UCSD-AML1 (cell line): ENCODE data around the gene NATD1.
A peak's percentile ranks its signal among the peaks of the same experiment; 100 is the strongest.

Source experiments
- DNase-seq: peaks from one replicate; lab custom pipeline; 2025; ENCODE audit not compliant: unreplicated experiment; lab: John Stamatoyannopoulos, UW

NATD1 gene

DNA sequence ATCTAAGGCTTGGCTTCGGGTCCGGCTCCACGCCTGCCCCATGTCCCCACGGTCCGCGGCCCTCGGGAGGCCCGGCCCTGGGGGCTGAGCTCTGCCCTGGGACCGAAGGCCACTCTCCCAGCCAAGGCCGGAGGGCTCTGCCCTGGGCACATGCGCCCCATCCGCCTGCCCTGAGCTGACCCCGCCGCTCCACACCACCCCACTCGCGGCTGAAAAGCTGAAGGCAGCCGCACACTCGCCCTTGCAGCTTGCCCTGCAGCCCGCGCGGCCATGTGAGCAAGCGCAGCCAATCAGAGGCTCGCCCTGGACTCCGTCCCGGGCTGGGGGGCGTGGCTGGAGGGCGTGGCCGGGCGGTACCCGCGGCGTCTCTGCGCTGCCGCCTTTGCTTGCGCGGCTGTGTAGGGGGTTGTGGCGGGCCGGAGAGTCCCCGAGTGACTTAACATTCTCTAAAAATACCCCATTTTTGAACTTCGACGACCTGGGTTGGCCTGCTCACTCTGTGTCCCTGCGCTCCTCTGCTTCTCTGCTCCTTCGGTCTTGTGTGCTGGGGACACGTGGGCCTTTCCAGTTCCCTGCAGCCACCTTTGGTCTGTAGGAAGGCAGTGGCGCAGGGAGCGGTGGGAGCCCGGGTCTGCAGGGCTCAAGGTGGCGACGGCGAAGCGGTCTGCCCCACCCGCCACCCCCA lies 22.5 kb upstream of the NATD1 start:
- peak; percentile 90 for DNase-seq

DNA sequence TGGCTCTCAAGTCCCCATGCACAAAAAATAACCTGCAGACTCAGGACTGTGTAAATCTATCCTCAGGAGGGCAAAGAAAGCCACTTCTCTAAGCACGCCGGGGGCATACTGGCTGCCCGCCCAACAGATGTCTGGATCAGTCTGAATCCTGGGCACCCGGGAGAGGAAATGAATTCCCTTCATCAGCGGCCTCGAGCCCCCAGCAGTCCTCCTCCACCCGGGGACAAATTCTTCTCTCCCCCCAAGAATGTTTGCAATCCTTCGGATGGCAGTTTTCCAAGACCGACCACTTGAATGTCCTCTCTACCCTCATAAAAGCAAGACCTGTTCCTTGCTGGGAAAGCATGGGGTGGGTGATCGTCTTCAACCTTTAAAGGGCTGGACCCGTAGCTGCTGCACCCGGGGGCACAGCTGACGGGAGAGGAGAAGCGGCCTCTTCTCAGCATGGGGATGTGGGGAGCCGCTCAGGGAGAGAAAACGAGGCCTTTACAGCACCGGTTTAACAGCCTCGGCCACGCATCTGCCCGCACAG lies 21.9 kb upstream of the NATD1 start:
- no peak for DNase-seq

DNA sequence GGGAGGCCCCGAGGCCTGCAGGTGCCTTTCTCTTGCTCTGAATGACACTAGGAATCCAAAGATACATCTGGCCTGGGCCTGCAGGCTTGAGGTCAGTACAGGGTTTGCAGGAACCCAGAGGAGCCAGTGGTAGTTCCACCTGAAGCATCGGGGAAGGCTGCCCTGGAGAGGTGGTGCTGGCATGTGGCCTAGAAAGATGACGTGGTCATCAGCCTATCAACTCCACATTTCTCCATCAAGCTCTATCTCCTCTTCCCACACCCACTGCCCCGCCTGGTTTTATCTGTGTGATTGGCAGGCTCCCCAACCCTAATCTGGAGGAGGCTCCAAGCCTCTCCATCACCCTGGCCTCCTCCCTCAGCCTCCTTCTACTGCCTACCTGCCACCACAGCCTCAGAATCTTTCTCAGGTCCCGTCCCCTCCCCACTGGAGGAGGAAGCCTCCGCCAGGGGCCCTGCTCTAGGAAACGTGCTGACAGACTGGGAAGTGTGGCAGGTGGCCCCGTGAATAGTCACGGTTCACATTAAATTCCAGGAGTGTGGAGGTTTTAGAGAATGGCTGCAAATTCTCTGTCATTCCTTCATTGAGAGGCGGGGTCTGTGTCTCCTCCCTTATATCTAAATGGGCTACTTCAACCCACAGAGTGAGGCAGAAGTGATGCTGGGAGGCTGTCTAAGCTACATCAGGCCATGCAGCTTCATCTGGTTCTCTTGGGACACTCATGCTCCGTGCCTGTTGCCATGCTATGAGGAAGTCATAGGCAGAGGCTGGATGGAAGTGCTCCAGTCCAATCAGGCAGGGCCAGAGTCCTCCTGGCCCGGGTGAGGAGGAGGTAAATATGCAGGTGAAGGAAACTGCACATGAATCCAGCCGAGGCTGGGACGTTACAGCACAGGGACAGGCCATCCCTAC lies 19.9 kb upstream of the NATD1 start:
- no peak for DNase-seq

GRCh38 chr17:21272250-21272649 lies 19.0 kb upstream of the NATD1 start:
- DNase-seq, result no peak

DNA sequence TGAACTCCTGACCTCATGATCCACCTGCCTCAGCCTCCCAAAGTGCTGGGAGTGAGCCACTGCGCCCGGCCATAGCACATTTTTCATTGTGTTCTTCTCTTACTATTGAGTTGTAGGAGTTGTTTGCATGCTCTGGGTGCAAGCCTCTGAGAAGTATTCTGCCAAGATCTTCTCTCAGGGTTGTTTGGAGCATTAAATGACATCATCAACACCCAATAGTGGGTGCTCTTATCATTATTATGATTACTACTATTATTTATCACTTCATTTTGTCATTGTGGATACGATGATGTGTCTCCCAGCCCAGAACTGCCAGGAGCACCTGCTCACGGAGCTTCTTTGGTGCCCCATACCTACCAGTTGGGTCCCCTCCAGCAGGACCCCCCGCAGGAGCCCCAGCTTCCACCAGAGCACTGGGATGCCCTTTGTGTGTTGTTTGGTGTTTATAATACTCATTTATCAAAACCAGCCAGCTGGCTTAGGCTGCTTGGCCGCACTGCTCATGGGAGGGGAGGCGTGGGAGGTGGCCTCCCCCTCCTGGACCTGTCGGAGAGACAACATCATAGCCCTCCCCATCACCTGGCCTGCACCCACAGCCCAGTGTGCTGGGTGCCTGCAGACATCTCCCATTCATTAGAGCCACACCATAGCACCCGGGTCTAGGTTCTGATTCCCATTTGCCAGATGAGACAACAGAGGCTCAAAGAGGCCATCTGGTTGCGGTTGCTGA lies 18.4 kb upstream of the NATD1 start:
- DNase-seq, result no peak

DNA sequence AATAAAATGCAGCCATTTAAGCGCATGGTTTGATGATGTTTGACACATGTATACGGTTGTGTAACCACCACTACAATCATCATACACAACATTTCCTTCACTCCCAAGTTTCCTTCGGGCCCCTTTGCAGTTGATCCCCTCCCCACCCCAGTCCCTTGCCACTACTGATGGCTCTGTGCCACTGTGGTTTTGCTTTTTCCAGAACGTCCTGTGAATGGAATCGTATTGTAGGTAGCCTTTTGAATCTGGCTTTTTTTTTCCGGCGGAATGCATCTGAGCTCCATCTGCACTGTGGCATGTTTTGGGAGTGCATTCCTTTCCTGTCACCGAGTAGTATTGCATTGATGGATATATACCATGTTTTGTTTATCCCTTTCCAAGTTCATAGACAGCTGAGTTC lies 16.2 kb upstream of the NATD1 start:
- no peak for DNase-seq

DNA sequence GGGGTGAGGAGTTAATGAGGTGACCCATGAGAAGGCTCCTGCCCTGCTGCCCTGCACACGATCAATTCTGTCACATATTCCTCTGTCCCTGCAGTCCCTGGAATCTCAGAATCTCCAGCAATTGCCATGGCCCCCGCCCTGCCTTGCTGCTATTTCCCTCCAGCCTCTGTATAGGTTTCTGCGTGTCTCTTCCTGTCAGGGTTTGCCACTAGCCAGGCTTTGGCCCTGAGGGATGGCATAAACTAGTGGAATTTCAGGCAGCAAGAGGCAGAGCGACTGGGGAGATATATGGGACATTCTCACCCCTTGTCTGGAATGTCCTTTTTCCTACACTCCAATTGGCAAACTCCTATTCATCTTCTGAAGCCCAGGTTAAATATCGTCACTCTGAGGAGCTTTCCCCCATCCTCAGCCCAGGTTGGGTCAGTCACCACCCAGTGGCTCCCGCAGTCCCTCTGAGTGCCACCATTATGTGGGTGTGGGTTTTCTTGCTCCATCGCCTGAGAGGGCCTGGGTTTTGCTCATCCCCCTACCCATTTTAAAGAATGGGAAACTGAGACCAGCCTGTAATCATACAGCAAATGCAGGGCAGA lies 15.5 kb upstream of the NATD1 start:
- DNase-seq, result no peak

DNA sequence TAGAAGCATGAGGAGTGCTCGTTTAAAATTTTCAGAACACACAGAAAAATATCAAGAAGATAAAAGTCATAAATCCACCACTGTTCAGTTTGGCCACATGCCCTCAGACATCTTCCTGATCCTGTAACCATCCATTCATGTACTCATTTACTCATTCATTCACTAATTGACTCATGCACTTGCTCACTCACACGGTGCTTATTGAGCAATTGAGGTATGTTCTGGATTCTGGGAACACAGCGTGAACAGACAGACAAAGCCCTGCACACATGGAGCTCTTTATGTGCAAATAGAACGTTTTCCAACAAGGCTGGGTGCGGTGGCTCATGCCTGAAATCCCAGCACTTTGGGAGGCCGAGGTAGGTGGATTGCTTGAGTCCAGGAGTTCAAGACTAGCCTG lies 10.2 kb upstream of the NATD1 start:
- DNase-seq, result no peak

DNA sequence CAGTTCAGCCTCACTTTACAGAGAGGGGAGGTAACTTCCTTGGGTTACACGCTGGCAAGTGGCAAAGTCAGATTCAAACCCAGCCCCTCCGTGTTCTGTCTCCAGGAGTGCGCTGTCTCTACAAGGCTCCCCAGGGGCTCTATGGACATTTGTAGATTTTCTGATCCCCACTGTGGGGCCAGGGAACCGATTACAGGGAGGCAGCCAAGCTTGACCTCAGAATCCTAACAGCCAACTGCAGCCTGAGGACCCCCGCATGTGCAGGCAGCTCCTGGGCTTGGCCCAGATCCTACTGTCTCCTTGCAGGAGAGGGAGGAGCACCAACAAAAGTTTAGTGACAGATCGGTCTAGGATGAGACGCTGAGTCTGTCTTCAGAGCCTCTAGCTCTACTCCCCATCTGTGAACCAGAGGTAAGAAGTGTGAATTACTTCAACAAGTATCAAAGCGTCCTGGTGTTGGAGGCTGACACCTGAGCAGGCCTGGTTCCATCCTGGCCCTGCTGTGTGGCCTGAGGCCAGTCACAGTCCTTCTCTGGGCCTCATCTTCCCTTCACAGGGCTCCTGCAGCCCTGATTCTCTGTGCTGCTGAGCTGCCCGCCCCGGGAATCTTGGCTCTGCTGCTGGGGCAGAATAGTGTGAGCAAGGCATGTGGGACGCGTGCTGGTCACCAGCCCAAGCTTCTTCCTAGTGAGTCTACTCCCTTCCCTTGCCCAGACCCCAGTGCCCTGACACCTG lies 9.2 kb upstream of the NATD1 start:
- DNase-seq, result no peak

GRCh38 chr17:21258593-21258992 lies 5.4 kb upstream of the NATD1 start:
- no peak for DNase-seq

DNA sequence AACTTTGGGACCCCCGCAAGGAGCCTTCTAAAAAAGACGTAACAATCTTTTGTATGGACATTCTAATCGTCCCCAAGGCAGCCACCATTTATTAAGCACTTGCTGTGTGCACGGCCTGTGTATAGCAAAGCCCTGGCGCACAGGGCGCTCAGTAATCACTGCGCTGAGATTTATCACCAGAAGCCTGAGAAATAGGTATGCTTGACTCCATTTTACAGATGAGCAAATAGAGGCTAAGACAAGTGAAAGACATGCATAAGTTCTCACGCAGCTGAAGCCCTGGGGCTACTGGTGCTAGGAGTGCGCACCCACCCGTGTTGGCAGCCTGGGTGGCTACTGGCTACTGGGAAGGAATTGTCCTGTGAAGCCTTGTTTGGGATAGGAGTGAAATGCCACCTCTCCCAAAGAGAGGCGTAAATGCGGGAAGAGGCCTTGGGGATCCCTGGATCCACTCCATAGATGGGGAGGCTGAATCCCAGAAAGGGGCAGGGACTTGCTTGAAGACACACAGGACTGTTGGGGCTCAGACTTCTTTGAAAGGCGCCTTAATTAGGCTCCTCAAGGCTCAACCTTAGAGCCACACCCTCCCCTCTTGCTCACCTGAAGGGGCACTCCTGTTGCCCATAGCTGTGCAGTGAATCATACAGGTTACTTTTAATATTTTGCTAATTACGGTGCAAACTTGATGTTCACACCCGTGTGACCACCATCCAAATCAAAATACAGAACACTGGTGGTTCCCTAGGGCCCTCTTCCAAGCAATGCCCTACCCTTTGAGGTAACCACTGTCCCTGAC lies 634 bp upstream of the NATD1 start:
- DNase-seq, result no peak

- no peak for DNase-seq
Observed at GRCh38 chr17:21252289-21252795, 868 bp downstream of the NATD1 start.

DNA sequence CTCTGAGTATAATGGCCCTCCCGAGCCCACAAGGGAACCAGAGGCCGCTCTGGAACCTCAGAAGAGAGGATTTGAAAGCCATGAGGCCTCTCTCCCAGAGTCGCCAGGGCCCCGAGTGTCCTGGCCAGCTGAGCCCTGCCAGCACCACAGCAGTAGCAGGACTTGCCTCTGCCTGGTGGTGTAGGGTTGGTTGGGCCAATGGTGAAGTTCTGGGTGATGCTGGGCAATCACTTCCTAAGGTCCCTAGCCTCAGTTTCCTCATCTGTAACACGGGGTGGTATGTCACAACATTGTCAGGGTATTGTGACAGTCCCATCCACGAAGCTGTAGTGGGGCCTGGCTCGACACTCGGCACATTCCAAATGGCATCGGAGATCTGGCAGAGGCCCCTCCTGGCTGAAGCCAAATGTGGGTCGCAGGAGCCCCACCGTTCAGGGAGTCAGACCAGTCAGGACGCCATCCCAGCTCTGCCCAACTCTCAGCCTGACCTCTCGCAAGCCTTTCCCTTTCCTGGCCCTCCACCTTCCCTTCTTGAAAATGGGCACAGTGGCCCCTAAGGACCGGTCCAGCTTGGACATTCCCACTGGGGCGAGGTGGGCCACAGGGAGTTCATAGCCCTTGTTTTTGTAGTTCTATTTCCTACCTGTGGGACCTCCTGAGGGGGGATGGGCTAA lies 1.7 kb downstream of the NATD1 start:
- no peak for DNase-seq

GRCh38 chr17:21250854-21251253 lies 2.4 kb downstream of the NATD1 start:
- DNase-seq, result no peak

GRCh38 chr17:21249920-21250703 lies 3.1 kb downstream of the NATD1 start:
- no peak for DNase-seq

- DNase-seq, result no peak
Observed at GRCh38 chr17:21249086-21249795, 4.0 kb downstream of the NATD1 start.

- DNase-seq, result no peak
Observed at GRCh38 chr17:21248500-21248899, 4.7 kb downstream of the NATD1 start.
